ENCODE measurements around the gene CARS2. TPM values are rescaled to one million over a fixed set of nuclear protein-coding genes. Genes with fewer than 3 reads are reported as not detected.
A peak's percentile ranks its signal among the peaks of the same experiment; 100 is the strongest.

Gene CARS2
- total RNA-seq, 1 donor from 2014 or later, result 74.6 TPM

GRCh38 chr13:110685305-110686020 is 20.5 kb downstream of the CARS2 start:
- H3K4me1 ChIP-seq (ENCODE audit: control insufficient read depth in 3 of 3, insufficient read depth in 3 of 3, low read length in 3 of 3), result peaks cover 4 to 5% (median 4%) of the 10 kb centered on the region in 3 donors
- H3K27me3 ChIP-seq (ENCODE audit: control insufficient read depth in 3 of 3, insufficient read depth in 3 of 3, low read length in 3 of 3), result no peaks in the 10 kb centered on the region
- no peak overlapping the region for H3K4me3 ChIP-seq (ENCODE audit: low read length in 3 of 3)
- H3K36me3 ChIP-seq (ENCODE audit: control insufficient read depth in 3 of 3, insufficient read depth in 3 of 3, low read length in 3 of 3), result peaks cover 31 to 58% (median 50%) of the 10 kb centered on the region in 3 donors
- no peak overlapping the region for H3K9ac ChIP-seq (ENCODE audit: low read depth in 1 of 3, low read length in 3 of 3)
- no peak overlapping the region for H3K27ac ChIP-seq (ENCODE audit: low read depth, low read length)
- H3K9me3 ChIP-seq (ENCODE audit: control insufficient read depth in 3 of 3, low read length in 3 of 3), result no peaks in the 10 kb centered on the region

GRCh38 chr13:110684388-110685056 is 21.4 kb downstream of the CARS2 start:
- H3K4me3 ChIP-seq (ENCODE audit: low read length in 3 of 3), result no peak overlapping the region
- no peak overlapping the region for H3K9ac ChIP-seq (ENCODE audit: low read depth in 1 of 3, low read length in 3 of 3)
- no peaks in the 10 kb centered on the region for H3K4me1 ChIP-seq (ENCODE audit: control insufficient read depth in 3 of 3, insufficient read depth in 3 of 3, low read length in 3 of 3)
- H3K9me3 ChIP-seq (ENCODE audit: control insufficient read depth in 3 of 3, low read length in 3 of 3), result no peaks in the 10 kb centered on the region
- no peak overlapping the region for H3K27ac ChIP-seq (ENCODE audit: low read depth, low read length)
- no peaks in the 10 kb centered on the region for H3K27me3 ChIP-seq (ENCODE audit: control insufficient read depth in 3 of 3, insufficient read depth in 3 of 3, low read length in 3 of 3)
- peaks cover 31 to 59% (median 49%) of the 10 kb centered on the region in 3 donors for H3K36me3 ChIP-seq (ENCODE audit: control insufficient read depth in 3 of 3, insufficient read depth in 3 of 3, low read length in 3 of 3)

- peaks cover 32 to 56% (median 50%) of the 10 kb centered on the region in 3 donors for H3K36me3 ChIP-seq (ENCODE audit: control insufficient read depth in 3 of 3, insufficient read depth in 3 of 3, low read length in 3 of 3)
- H3K4me1 ChIP-seq (ENCODE audit: control insufficient read depth in 3 of 3, insufficient read depth in 3 of 3, low read length in 3 of 3), result no peaks in the 10 kb centered on the region
- no peaks in the 10 kb centered on the region for H3K27me3 ChIP-seq (ENCODE audit: control insufficient read depth in 3 of 3, insufficient read depth in 3 of 3, low read length in 3 of 3)
- H3K27ac ChIP-seq (ENCODE audit: low read depth, low read length), result no peak overlapping the region
- H3K9me3 ChIP-seq (ENCODE audit: control insufficient read depth in 3 of 3, low read length in 3 of 3), result no peaks in the 10 kb centered on the region
- no peak overlapping the region for H3K4me3 ChIP-seq (ENCODE audit: low read length in 3 of 3)
- peak overlapping the region in 1 of 3 donors; percentile 21 for H3K9ac ChIP-seq (ENCODE audit: low read depth in 1 of 3, low read length in 3 of 3)
Measured at GRCh38 chr13:110683921-110684320, 22.0 kb downstream of the CARS2 start.

GRCh38 chr13:110683203-110683883 is 22.6 kb downstream of the CARS2 start:
- H3K9ac ChIP-seq (ENCODE audit: low read depth in 1 of 3, low read length in 3 of 3), result no peak overlapping the region
- H3K4me3 ChIP-seq (ENCODE audit: low read length in 3 of 3), result no peak overlapping the region
- H3K9me3 ChIP-seq (ENCODE audit: control insufficient read depth in 3 of 3, low read length in 3 of 3), result no peaks in the 10 kb centered on the region
- no peak overlapping the region for H3K27ac ChIP-seq (ENCODE audit: low read depth, low read length)
- peaks cover 35 to 60% (median 55%) of the 10 kb centered on the region in 3 donors for H3K36me3 ChIP-seq (ENCODE audit: control insufficient read depth in 3 of 3, insufficient read depth in 3 of 3, low read length in 3 of 3)
- no peaks in the 10 kb centered on the region for H3K27me3 ChIP-seq (ENCODE audit: control insufficient read depth in 3 of 3, insufficient read depth in 3 of 3, low read length in 3 of 3)
- no peaks in the 10 kb centered on the region for H3K4me1 ChIP-seq (ENCODE audit: control insufficient read depth in 3 of 3, insufficient read depth in 3 of 3, low read length in 3 of 3)

- no peak overlapping the region for H3K27ac ChIP-seq (ENCODE audit: low read depth, low read length)
- H3K4me1 ChIP-seq (ENCODE audit: control insufficient read depth in 3 of 3, insufficient read depth in 3 of 3, low read length in 3 of 3), result no peaks in the 10 kb centered on the region
- no peak overlapping the region for H3K9ac ChIP-seq (ENCODE audit: low read depth in 1 of 3, low read length in 3 of 3)
- no peaks in the 10 kb centered on the region for H3K9me3 ChIP-seq (ENCODE audit: control insufficient read depth in 3 of 3, low read length in 3 of 3)
- peaks cover 34 to 64% (median 52%) of the 10 kb centered on the region in 3 donors for H3K36me3 ChIP-seq (ENCODE audit: control insufficient read depth in 3 of 3, insufficient read depth in 3 of 3, low read length in 3 of 3)
- no peak overlapping the region for H3K4me3 ChIP-seq (ENCODE audit: low read length in 3 of 3)
- H3K27me3 ChIP-seq (ENCODE audit: control insufficient read depth in 3 of 3, insufficient read depth in 3 of 3, low read length in 3 of 3), result no peaks in the 10 kb centered on the region
Measured at GRCh38 chr13:110682746-110683145, 23.2 kb downstream of the CARS2 start.

GRCh38 chr13:110681868-110682550 is 23.9 kb downstream of the CARS2 start:
- no peak overlapping the region for H3K4me3 ChIP-seq (ENCODE audit: low read length in 3 of 3)
- H3K27ac ChIP-seq (ENCODE audit: low read depth, low read length), result no peak overlapping the region
- H3K27me3 ChIP-seq (ENCODE audit: control insufficient read depth in 3 of 3, insufficient read depth in 3 of 3, low read length in 3 of 3), result no peaks in the 10 kb centered on the region
- no peak overlapping the region for H3K9ac ChIP-seq (ENCODE audit: low read depth in 1 of 3, low read length in 3 of 3)
- H3K36me3 ChIP-seq (ENCODE audit: control insufficient read depth in 3 of 3, insufficient read depth in 3 of 3, low read length in 3 of 3), result peaks cover 32 to 63% (median 48%) of the 10 kb centered on the region in 3 donors
- H3K4me1 ChIP-seq (ENCODE audit: control insufficient read depth in 3 of 3, insufficient read depth in 3 of 3, low read length in 3 of 3), result no peaks in the 10 kb centered on the region
- no peaks in the 10 kb centered on the region for H3K9me3 ChIP-seq (ENCODE audit: control insufficient read depth in 3 of 3, low read length in 3 of 3)

- Histone ChIP-seq H3K27me3 (ENCODE audit: control insufficient read depth in 3 of 3, insufficient read depth in 3 of 3, low read length in 3 of 3) (no peaks in the 10 kb centered on the region), H3K36me3 (ENCODE audit: control insufficient read depth in 3 of 3, insufficient read depth in 3 of 3, low read length in 3 of 3) (peaks cover 39 to 63% (median 52%) of the 10 kb centered on the region in 3 donors), H3K9me3 (ENCODE audit: control insufficient read depth in 3 of 3, low read length in 3 of 3) (no peaks in the 10 kb centered on the region), H3K4me1 (ENCODE audit: control insufficient read depth in 3 of 3, insufficient read depth in 3 of 3, low read length in 3 of 3) (peaks cover 0 to 3% (median 0%) of the 10 kb centered on the region in 3 donors), H3K4me3 (ENCODE audit: low read length in 3 of 3) (no peak overlapping the region), H3K9ac (ENCODE audit: low read depth in 1 of 3, low read length in 3 of 3) (no peak overlapping the region), H3K27ac (ENCODE audit: low read depth, low read length) (no peak overlapping the region)
Measured at GRCh38 chr13:110680852-110681251, 25.1 kb downstream of the CARS2 start.

- Histone ChIP-seq H3K27me3 (ENCODE audit: control insufficient read depth in 3 of 3, insufficient read depth in 3 of 3, low read length in 3 of 3) (no peaks in the 10 kb centered on the region), H3K9me3 (ENCODE audit: control insufficient read depth in 3 of 3, low read length in 3 of 3) (no peaks in the 10 kb centered on the region), H3K9ac (ENCODE audit: low read depth in 1 of 3, low read length in 3 of 3) (no peak overlapping the region), H3K27ac (ENCODE audit: low read depth, low read length) (no peak overlapping the region), H3K4me1 (ENCODE audit: control insufficient read depth in 3 of 3, insufficient read depth in 3 of 3, low read length in 3 of 3) (peaks cover 0 to 3% (median 0%) of the 10 kb centered on the region in 3 donors), H3K4me3 (ENCODE audit: low read length in 3 of 3) (no peak overlapping the region), H3K36me3 (ENCODE audit: control insufficient read depth in 3 of 3, insufficient read depth in 3 of 3, low read length in 3 of 3) (peaks cover 23 to 47% (median 37%) of the 10 kb centered on the region in 3 donors)
Measured at GRCh38 chr13:110677731-110678545, 28.0 kb downstream of the CARS2 start.
